Measurements from ENCODE around the gene SNAI3.
A peak's percentile ranks its signal among the peaks of the same experiment; 100 is the strongest.

Gene SNAI3

GRCh38 chr16:88649195-88649923 lies 36.9 kb downstream of the SNAI3 start:
- DNase-seq = no peak

GRCh38 chr16:88647178-88648070 lies 38.9 kb downstream of the SNAI3 start:
- DNase-seq = no peak

GRCh38 chr16:88646345-88647034 lies 39.8 kb downstream of the SNAI3 start:
- DNase-seq = no peak

GRCh38 chr16:88645941-88646340 lies 40.4 kb downstream of the SNAI3 start:
- DNase-seq = no peak

- no peak for DNase-seq
These were observed 40.9 kb downstream of the SNAI3 start for GRCh38 chr16:88645455-88645854.

GRCh38 chr16:88643644-88643932 lies 42.7 kb downstream of the SNAI3 start:
- DNase-seq = no peak

GRCh38 chr16:88642881-88643643 lies 43.2 kb downstream of the SNAI3 start:
- no peak for DNase-seq

- DNase-seq = no peak
These were observed 45.6 kb downstream of the SNAI3 start for GRCh38 chr16:88640498-88641247.

- no peak for DNase-seq
These were observed 46.2 kb downstream of the SNAI3 start for GRCh38 chr16:88640039-88640495.

- DNase-seq = no peak
These were observed 46.9 kb downstream of the SNAI3 start for GRCh38 chr16:88639231-88640038.

- DNase-seq = no peak
These were observed 47.7 kb downstream of the SNAI3 start, which contains the start of gene IL17C for GRCh38 chr16:88638323-88639230. IL17C (plus strand) TSS chr16:88638572; CDS start chr16:88638642, 70 bp downstream.

- no peak for DNase-seq
These were observed 49.6 kb downstream of the SNAI3 start for GRCh38 chr16:88636488-88637265.

- no peak for DNase-seq
These were observed 50.5 kb downstream of the SNAI3 start for GRCh38 chr16:88635671-88636319.

GRCh38 chr16:88634994-88635670 lies 51.2 kb downstream of the SNAI3 start:
- no peak for DNase-seq

- peak; percentile 77 to 87 for DNase-seq
These were observed 51.9 kb downstream of the SNAI3 start for GRCh38 chr16:88634141-88634993.

GRCh38 chr16:88633684-88634140 lies 52.6 kb downstream of the SNAI3 start:
- peak; percentile 59 to 79 for DNase-seq

- no peak for DNase-seq
These were observed 53.7 kb downstream of the SNAI3 start for GRCh38 chr16:88632587-88632930.

All from inflammatory macrophage (primary cell).